ENCODE measurements around the gene ZNF197. TPM values are rescaled to one million over a fixed set of nuclear protein-coding genes. Genes with fewer than 3 reads are reported as not detected.
A peak's percentile ranks its signal among the peaks of the same experiment; 100 is the strongest.

Gene ZNF197
- total and polyA plus RNA-seq, 2 of the 13 experiments (the other 11 are each of a cell fraction or from before 2014, with no cell fraction given): 1.8 to 6.8 TPM

DNA sequence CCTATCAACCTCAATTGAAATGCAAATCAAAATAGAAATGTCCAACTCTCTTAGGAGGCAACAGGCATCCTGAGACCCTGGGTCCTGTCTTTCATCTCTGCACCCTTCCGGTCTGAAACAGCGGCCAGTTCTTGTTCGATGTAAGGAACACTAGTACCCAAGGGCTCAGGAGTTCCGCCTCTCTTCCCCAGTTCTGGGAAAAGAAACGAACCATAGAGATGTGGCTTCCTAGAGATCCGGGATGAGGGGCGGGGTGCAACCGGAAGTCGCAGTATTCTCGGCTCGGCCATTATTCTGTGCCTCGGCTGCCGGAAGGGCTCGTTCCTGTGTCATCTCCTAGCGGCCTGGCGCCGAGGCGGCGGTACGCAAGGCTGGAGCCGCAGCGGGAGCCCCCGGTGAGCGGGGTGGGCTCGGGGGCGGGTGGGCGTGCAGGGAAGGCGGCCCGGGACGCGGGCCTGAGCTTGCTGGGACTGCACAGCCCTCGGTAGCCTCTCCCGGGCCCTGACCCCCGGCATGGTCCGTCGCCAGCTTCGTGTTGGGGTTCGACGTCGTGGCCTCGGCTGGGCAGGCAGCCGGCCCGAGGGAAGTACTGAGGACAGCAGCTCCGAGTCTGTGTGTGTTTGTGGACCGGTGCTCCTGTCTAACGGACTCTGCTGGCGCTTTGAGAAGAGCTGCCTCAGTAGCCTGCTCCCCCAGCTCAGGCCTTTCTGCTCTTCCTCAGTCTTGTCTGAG, at the start of gene ZNF197 (continued):
- TF ChIP-seq TOPORS (CRISPR knock-in tag; IDR thresholded peaks at IDR 0.05) (no peak), ZNF768 (CRISPR knock-in tag; IDR thresholded peaks at IDR 0.05) (peak; percentile 30; the same call in 1 of the 2 replicates), GABPA (IDR thresholded peaks at IDR 0.05; ENCODE audit: low read depth, low read length) (peak; percentile 74), GABPA (CRISPR knock-in tag; IDR thresholded peaks at IDR 0.05; ENCODE audit: low read depth) (peak; percentile 90), ZNF776 (CRISPR knock-in tag; IDR thresholded peaks at IDR 0.05) (no peak), ATF7 (IDR thresholded peaks at IDR 0.05) (no peak), ATF7 (CRISPR knock-in tag; IDR thresholded peaks at IDR 0.05) (no peak), ZNF235 (CRISPR knock-in tag; IDR thresholded peaks at IDR 0.05; ENCODE audit: borderline replicate concordance) (no peak), KMT2B (CRISPR knock-in tag; IDR thresholded peaks at IDR 0.05) (0 out of 2 replicates have a peak, but pooled peaks have one; percentile 33), HOXA3 (CRISPR knock-in tag; IDR thresholded peaks at IDR 0.05) (peak; percentile 74; the same call in 1 of the 2 replicates), ELF3 (CRISPR knock-in tag; IDR thresholded peaks at IDR 0.05) (peak; percentile 26; the same call in 1 of the 2 replicates), MED1 (CRISPR knock-in tag; IDR thresholded peaks at IDR 0.05) (no peak), SNAI1 (CRISPR knock-in tag; IDR thresholded peaks at IDR 0.05; ENCODE audit: borderline replicate concordance) (no peak), FOXM1 (CRISPR knock-in tag; IDR thresholded peaks at IDR 0.05) (no peak), AKAP8 (CRISPR knock-in tag; IDR thresholded peaks at IDR 0.05) (no peak), MTF2 (CRISPR knock-in tag; IDR thresholded peaks at IDR 0.05; ENCODE audit: borderline replicate concordance) (no peak), KDM4B (CRISPR knock-in tag; IDR thresholded peaks at IDR 0.05) (no peak), ZNF619 (CRISPR knock-in tag; IDR thresholded peaks at IDR 0.05) (no peak)
- TF ChIP-seq, protein P1, sequence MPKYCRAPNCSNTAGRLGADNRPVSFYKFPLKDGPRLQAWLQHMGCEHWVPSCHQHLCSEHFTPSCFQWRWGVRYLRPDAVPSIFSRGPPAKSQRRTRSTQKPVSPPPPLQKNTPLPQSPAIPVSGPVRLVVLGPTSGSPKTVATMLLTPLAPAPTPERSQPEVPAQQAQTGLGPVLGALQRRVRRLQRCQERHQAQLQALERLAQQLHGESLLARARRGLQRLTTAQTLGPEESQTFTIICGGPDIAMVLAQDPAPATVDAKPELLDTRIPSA (CRISPR knock-in tag; IDR thresholded peaks at IDR 0.05; ENCODE audit: borderline replicate concordance): 0 out of 2 replicates have a peak, but pooled peaks have one; percentile 26
- TF ChIP-seq, protein P2, sequence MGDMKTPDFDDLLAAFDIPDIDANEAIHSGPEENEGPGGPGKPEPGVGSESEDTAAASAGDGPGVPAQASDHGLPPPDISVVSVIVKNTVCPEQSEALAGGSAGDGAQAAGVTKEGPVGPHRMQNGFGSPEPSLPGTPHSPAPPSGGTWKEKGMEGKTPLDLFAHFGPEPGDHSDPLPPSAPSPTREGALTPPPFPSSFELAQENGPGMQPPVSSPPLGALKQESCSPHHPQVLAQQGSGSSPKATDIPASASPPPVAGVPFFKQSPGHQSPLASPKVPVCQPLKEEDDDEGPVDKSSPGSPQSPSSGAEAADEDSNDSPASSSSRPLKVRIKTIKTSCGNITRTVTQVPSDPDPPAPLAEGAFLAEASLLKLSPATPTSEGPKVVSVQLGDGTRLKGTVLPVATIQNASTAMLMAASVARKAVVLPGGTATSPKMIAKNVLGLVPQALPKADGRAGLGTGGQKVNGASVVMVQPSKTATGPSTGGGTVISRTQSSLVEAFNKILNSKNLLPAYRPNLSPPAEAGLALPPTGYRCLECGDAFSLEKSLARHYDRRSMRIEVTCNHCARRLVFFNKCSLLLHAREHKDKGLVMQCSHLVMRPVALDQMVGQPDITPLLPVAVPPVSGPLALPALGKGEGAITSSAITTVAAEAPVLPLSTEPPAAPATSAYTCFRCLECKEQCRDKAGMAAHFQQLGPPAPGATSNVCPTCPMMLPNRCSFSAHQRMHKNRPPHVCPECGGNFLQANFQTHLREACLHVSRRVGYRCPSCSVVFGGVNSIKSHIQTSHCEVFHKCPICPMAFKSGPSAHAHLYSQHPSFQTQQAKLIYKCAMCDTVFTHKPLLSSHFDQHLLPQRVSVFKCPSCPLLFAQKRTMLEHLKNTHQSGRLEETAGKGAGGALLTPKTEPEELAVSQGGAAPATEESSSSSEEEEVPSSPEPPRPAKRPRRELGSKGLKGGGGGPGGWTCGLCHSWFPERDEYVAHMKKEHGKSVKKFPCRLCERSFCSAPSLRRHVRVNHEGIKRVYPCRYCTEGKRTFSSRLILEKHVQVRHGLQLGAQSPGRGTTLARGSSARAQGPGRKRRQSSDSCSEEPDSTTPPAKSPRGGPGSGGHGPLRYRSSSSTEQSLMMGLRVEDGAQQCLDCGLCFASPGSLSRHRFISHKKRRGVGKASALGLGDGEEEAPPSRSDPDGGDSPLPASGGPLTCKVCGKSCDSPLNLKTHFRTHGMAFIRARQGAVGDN (CRISPR knock-in tag; IDR thresholded peaks at IDR 0.05): peak; percentile 88
- TF ChIP-seq, protein P3, sequence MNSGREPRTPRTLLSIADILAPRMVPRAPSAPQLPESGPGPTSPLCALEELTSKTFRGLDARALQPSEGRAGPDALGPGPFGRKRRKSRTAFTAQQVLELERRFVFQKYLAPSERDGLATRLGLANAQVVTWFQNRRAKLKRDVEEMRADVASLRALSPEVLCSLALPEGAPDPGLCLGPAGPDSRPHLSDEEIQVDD (CRISPR knock-in tag; IDR thresholded peaks at IDR 0.05; ENCODE audit: borderline replicate concordance): no peak
- TF ChIP-seq, protein P4, sequence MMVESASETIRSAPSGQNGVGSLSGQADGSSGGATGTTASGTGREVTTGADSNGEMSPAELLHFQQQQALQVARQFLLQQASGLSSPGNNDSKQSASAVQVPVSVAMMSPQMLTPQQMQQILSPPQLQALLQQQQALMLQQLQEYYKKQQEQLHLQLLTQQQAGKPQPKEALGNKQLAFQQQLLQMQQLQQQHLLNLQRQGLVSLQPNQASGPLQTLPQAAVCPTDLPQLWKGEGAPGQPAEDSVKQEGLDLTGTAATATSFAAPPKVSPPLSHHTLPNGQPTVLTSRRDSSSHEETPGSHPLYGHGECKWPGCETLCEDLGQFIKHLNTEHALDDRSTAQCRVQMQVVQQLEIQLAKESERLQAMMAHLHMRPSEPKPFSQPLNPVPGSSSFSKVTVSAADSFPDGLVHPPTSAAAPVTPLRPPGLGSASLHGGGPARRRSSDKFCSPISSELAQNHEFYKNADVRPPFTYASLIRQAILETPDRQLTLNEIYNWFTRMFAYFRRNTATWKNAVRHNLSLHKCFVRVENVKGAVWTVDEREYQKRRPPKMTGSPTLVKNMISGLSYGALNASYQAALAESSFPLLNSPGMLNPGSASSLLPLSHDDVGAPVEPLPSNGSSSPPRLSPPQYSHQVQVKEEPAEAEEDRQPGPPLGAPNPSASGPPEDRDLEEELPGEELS (CRISPR knock-in tag; IDR thresholded peaks at IDR 0.05): no peak
- TF ChIP-seq, protein P5, sequence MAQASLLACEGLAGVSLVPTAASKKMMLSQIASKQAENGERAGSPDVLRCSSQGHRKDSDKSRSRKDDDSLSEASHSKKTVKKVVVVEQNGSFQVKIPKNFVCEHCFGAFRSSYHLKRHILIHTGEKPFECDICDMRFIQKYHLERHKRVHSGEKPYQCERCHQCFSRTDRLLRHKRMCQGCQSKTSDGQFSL (CRISPR knock-in tag; IDR thresholded peaks at IDR 0.05): no peak
